Measurements from ENCODE around the gene CD36. TPM values are rescaled to one million over a fixed set of nuclear protein-coding genes. Genes with fewer than 3 reads are reported as not detected.

Gene CD36
- total RNA-seq, 6 experiments from 2014 or later: 14.0 to 73.8 (median 34.7) TPM

DNA sequence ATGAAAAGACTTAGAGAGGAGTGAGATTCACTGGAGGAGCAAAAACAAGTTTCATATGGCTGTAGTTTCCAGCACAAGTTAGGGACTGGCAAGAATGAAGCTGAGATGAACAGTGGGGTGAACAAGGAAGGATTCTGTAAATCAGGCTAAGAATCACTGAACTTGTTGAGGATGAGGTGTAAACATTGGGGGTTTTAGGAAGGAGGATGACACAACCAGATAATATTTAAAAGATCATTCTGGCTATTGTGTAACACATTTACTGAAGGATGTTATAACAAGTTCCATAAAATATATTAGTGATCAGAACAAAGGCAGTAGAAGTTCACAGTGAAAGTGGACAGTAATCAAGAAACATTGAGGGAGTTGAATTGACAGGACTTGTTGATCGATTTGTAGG is 68.9 kb downstream of the CD36 start:
- ATAC-seq: no peak
- Histone ChIP-seq H3K27ac (no peak overlapping the region), H3K9me3 (no peaks in the 10 kb centered on the region), H3K4me1 (no peaks in the 10 kb centered on the region), H3K27me3 (no peaks in the 10 kb centered on the region), H3K36me3 (no peaks in the 10 kb centered on the region), H3K4me3 (no peak overlapping the region)
- no peak for TF ChIP-seq POLR2A (IDR thresholded peaks at IDR 0.05)
- TF ChIP-seq, protein P1, sequence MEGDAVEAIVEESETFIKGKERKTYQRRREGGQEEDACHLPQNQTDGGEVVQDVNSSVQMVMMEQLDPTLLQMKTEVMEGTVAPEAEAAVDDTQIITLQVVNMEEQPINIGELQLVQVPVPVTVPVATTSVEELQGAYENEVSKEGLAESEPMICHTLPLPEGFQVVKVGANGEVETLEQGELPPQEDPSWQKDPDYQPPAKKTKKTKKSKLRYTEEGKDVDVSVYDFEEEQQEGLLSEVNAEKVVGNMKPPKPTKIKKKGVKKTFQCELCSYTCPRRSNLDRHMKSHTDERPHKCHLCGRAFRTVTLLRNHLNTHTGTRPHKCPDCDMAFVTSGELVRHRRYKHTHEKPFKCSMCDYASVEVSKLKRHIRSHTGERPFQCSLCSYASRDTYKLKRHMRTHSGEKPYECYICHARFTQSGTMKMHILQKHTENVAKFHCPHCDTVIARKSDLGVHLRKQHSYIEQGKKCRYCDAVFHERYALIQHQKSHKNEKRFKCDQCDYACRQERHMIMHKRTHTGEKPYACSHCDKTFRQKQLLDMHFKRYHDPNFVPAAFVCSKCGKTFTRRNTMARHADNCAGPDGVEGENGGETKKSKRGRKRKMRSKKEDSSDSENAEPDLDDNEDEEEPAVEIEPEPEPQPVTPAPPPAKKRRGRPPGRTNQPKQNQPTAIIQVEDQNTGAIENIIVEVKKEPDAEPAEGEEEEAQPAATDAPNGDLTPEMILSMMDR (IDR thresholded peaks at IDR 0.05): no peak
- intact Hi-C loops (cut with DNase I): no loop called here
- no peak for DNase-seq
- 29% methylated on average over 1 of the region's 1 CpG for WGBS (ENCODE audit: insufficient coverage, low coverage, low lambda C conversion rate, missing lambda C conversion rate)

DNA sequence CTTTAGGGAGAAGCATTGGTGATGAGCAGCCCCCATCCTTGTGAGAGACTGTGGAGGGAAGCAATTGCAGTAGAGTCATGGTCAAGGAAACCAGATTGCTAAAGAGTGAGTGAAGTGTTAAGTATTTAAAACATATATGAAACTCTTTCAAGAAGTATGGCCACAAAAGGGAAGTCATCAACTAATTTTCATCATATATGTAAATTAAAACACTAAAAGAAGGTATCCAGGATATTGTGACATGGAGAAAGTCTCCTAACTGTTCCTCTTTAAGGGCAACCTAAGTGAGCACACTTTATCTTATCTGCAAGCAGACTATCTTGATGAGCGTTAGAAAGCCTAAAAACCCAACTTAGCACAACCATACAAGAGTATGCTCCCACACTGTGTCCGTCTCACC is 69.7 kb downstream of the CD36 start:
- 30% methylated on average over 2 of the region's 2 CpGs for WGBS (ENCODE audit: insufficient coverage, low coverage, low lambda C conversion rate, missing lambda C conversion rate)
- Histone ChIP-seq H3K27me3 (no peaks in the 10 kb centered on the region), H3K9me3 (no peaks in the 10 kb centered on the region), H3K4me3 (no peak overlapping the region), H3K4me1 (no peaks in the 10 kb centered on the region), H3K27ac (no peak overlapping the region), H3K36me3 (no peaks in the 10 kb centered on the region)
- intact Hi-C loops (cut with DNase I): no loop called here
- ATAC-seq (no peak), DNase-seq (no peak)
- TF ChIP-seq POLR2A (IDR thresholded peaks at IDR 0.05): no peak
- TF ChIP-seq, protein P1 (IDR thresholded peaks at IDR 0.05): no peak

DNA sequence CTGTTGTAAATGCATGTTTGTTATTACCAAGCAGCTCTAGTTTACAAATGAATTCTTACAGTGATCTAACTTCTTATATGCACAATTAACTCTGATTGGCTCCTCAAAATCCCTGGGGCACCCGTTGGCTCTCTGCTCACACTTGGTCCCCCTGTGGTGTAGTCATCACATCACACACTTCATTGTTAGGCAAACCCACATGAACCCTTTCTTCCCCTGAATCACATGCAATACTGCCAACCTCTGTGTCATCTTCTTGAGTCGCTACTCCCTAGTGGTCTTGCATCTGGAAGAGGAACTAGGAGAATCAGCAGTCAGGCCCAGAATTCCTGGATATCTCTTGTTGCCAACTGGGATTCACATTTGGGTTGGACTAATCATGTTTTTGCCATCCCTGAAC is 73.1 kb downstream of the CD36 start:
- H3K4me3 ChIP-seq: no peak overlapping the region
- H3K9me3 ChIP-seq: no peaks in the 10 kb centered on the region
- intact Hi-C loops (cut with DNase I): no loop called here
- TF ChIP-seq POLR2A (IDR thresholded peaks at IDR 0.05): no peak
- TF ChIP-seq, protein P1 (IDR thresholded peaks at IDR 0.05): no peak
- no peaks in the 10 kb centered on the region for H3K4me1 ChIP-seq
- ATAC-seq: no peak
- H3K36me3 ChIP-seq: no peaks in the 10 kb centered on the region
- WGBS (ENCODE audit: insufficient coverage, low coverage, low lambda C conversion rate, missing lambda C conversion rate): 31% methylated on average over 1 of the region's 2 CpGs
- H3K27ac ChIP-seq: no peak overlapping the region
- H3K27me3 ChIP-seq: no peaks in the 10 kb centered on the region
- DNase-seq: no peak

DNA sequence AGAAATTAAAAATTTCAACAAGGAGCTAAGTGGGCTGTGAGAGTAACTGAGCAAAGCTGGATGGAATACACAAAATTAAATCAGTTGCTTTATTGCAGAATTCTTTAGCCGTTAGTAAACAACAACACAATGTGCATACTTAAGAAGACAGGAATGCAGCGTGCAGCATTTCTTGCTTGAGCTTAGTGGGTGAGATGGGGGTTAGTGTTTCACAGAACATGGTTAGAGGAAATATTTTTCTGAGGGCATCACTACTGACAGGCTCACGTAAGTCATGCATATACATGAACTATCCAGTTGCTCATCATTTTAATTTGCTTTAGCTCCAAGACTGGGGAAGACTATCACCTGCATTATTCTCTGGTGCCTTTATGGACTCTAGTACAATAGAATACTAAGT is 80.8 kb downstream of the CD36 start:
- Histone ChIP-seq H3K36me3 (no peaks in the 10 kb centered on the region), H3K4me3 (no peak overlapping the region), H3K27ac (no peak overlapping the region), H3K27me3 (no peaks in the 10 kb centered on the region), H3K9me3 (no peaks in the 10 kb centered on the region), H3K4me1 (no peaks in the 10 kb centered on the region)
- intact Hi-C loops (cut with DNase I): no loop called here
- TF ChIP-seq, protein P1 (IDR thresholded peaks at IDR 0.05): no peak
- no peak for TF ChIP-seq POLR2A (IDR thresholded peaks at IDR 0.05)
- DNase-seq (no peak), ATAC-seq (no peak)
- 60% methylated on average over 3 of the region's 3 CpGs for WGBS (ENCODE audit: insufficient coverage, low coverage, low lambda C conversion rate, missing lambda C conversion rate)

DNA sequence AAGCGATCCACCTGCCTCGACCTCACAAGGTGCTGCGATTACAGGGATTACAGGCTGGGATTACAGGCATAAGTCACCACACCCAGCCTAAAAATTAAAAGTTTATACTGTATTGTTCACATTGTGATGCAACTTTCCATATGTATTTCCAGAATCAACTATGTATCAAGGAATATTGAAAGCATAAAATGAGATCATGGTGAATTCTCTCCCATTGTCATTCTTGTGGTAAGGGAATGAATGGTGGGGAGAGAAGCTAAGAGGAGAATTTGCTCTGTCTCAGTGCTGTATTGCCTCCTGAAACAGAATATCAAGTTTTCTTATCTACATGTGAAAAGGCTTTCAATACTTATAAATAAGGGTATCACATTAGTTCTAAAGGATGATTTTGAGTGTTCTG is 81.7 kb downstream of the CD36 start:
- WGBS (ENCODE audit: insufficient coverage, low coverage, low lambda C conversion rate, missing lambda C conversion rate): 85% methylated on average over 3 of the region's 3 CpGs

More for the DNA sequence above, 81.7 kb downstream of the CD36 start:
- H3K4me1 ChIP-seq: no peaks in the 10 kb centered on the region
- H3K36me3 ChIP-seq: no peaks in the 10 kb centered on the region
- no peak overlapping the region for H3K4me3 ChIP-seq
- TF ChIP-seq, protein P1 (IDR thresholded peaks at IDR 0.05): no peak
- no peak for TF ChIP-seq POLR2A (IDR thresholded peaks at IDR 0.05)
- H3K27me3 ChIP-seq: no peaks in the 10 kb centered on the region
- intact Hi-C loops (cut with DNase I): no loop called here
- no peak overlapping the region for H3K27ac ChIP-seq
- ATAC-seq (no peak), DNase-seq (no peak)
- H3K9me3 ChIP-seq: no peaks in the 10 kb centered on the region

All from right lobe of liver (tissue), 6 donors.